SU-DHL-6 (cell line): ENCODE results near the gene MCTP1.

Experiments
- H2AFZ ChIP-seq: fragments of 200-600 bp; sonication (generic); 2 replicates; pipeline ENCODE4 v1.6.1; 2014; ENCODE audit warnings: low read depth, mild to moderate bottlenecking, moderate library complexity, mixed read lengths, antibody characterized with exemption, low read length; ENCODE audit not compliant: severe bottlenecking
- H3F3A ChIP-seq: fragments of 200-600 bp; shearing (Covaris generic); 2 replicates; pipeline ENCODE4 v1.6.0; 2016; ENCODE audit warnings: antibody characterized with exemption, mild to moderate bottlenecking; ENCODE audit not compliant: insufficient read depth
- H3K27ac ChIP-seq: fragments of 200-600 bp; sonication (generic); 2 replicates; pipeline ENCODE4 v1.5.1; 2016; ENCODE audit warnings: low read depth, mild to moderate bottlenecking, low read length, moderate library complexity, mixed read lengths
- H3K27me3 ChIP-seq: fragments of 200-600 bp; sonication (generic), shearing (Covaris generic); 2 replicates; pipeline ENCODE4 v1.6.0; 2014; ENCODE audit warnings: mild to moderate bottlenecking, low read length
- H3K36me3 ChIP-seq: fragments of 200-600 bp; sonication (generic); 2 replicates; pipeline ENCODE4 v1.6.1; 2014; ENCODE audit warnings: mild to moderate bottlenecking, low read length, mixed read lengths
- H3K4me2 ChIP-seq: fragments of 300-600, 200-600 bp; shearing (Covaris generic), sonication (generic); 2 replicates; pipeline ENCODE4 v1.6.0; 2014; ENCODE audit warnings: low read length, low read depth, mild to moderate bottlenecking; ENCODE audit not compliant: poor library complexity, severe bottlenecking
- H3K4me3 ChIP-seq: fragments of 200-600 bp; sonication (generic); 2 replicates; pipeline ENCODE4 v1.5.1; 2014; ENCODE audit warnings: antibody characterized with exemption, low read length, mild to moderate bottlenecking, mixed read lengths; ENCODE audit not compliant: insufficient read depth, poor library complexity, severe bottlenecking
- H3K79me2 ChIP-seq: fragments of 200-600 bp; sonication (generic); 2 replicates; pipeline ENCODE4 v1.6.1; 2014; ENCODE audit warnings: mild to moderate bottlenecking, low read length, moderate library complexity; ENCODE audit not compliant: insufficient read depth
- H3K9ac ChIP-seq: fragments of 200-600 bp; sonication (generic); 2 replicates; pipeline ENCODE4 v1.7.0; 2014; ENCODE audit warnings: mild to moderate bottlenecking, low read length
- H3K9me2 ChIP-seq: fragments of 200-600 bp; sonication (generic); replicated peaks from 2 replicates; pipeline ENCODE4 v1.6.1; 2014; ENCODE audit warnings: low read length; ENCODE audit not compliant: insufficient read depth
- H3K9me3 ChIP-seq: fragments of 200-600 bp; sonication (generic); 2 replicates; pipeline ENCODE4 v1.6.1; 2014; ENCODE audit warnings: low read length, mixed read lengths; ENCODE audit not compliant: insufficient read depth
- H4K20me1 ChIP-seq: fragments of 200-600 bp; sonication (generic); 2 replicates; pipeline ENCODE4 v1.6.1; 2014; ENCODE audit warnings: low read depth, mild to moderate bottlenecking, antibody characterized with exemption, low read length, moderate library complexity, mixed read lengths
- EZH2phosphoT487 ChIP-seq: fragments of 200-600 bp; sonication (generic), shearing (Covaris generic); conservative IDR thresholded peaks from 2 replicates; pipeline ENCODE4 v1.6.1; 2018; ENCODE audit warnings: mild to moderate bottlenecking, antibody characterized with exemption, low read length, moderate library complexity, mixed read lengths
- TF ChIP-seq, protein P1 (sequence below): fragments of 200-600 bp; sonication (generic); IDR thresholded peaks from one replicate; pipeline ENCODE4 v1.5.1; 2017; ENCODE audit warnings: antibody characterized with exemption, mild to moderate bottlenecking, low read length, moderate library complexity; ENCODE audit not compliant: insufficient read depth, poor library complexity, severe bottlenecking

Gene MCTP1

DNA sequence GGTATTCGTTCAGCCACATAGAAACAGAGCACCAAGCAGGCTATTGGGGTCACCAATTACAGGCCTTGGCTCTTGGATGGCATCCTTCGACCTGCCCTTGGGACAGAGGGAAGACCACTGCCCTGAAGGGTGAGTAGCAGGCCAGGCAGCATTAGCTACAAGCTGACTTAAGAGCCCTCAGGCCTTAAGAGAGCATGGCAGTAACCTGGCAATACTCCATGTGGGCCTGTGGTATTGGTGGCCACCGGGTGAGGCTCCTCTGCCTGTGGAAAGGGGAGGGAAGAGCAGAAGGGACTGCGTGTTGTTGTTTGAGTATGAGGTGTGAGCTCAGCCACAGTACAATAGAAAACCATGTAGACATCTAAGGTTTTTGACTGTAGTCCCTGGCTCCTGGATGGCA lies 170.6 kb downstream of the MCTP1 start:
- no peak overlapping the region for H3K4me3 ChIP-seq
- TF ChIP-seq, protein P1, sequence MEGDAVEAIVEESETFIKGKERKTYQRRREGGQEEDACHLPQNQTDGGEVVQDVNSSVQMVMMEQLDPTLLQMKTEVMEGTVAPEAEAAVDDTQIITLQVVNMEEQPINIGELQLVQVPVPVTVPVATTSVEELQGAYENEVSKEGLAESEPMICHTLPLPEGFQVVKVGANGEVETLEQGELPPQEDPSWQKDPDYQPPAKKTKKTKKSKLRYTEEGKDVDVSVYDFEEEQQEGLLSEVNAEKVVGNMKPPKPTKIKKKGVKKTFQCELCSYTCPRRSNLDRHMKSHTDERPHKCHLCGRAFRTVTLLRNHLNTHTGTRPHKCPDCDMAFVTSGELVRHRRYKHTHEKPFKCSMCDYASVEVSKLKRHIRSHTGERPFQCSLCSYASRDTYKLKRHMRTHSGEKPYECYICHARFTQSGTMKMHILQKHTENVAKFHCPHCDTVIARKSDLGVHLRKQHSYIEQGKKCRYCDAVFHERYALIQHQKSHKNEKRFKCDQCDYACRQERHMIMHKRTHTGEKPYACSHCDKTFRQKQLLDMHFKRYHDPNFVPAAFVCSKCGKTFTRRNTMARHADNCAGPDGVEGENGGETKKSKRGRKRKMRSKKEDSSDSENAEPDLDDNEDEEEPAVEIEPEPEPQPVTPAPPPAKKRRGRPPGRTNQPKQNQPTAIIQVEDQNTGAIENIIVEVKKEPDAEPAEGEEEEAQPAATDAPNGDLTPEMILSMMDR = no peak
- TF ChIP-seq EZH2phosphoT487 = no peak
- H2AFZ ChIP-seq = no peak overlapping the region
- no peak overlapping the region for H3K27ac ChIP-seq
- H3K9me3 ChIP-seq = no peaks in the 10 kb centered on the region
- no peaks in the 10 kb centered on the region for H3K79me2 ChIP-seq
- H4K20me1 ChIP-seq = no peaks in the 10 kb centered on the region
- no peaks in the 10 kb centered on the region for H3K27me3 ChIP-seq
- no peaks in the 10 kb centered on the region; the same call in 1 of the 2 replicates for H3K9me2 ChIP-seq
- no peak overlapping the region for H3K4me2 ChIP-seq
- H3F3A ChIP-seq = no peaks in the 10 kb centered on the region
- H3K9ac ChIP-seq = no peak overlapping the region
- H3K36me3 ChIP-seq = no peaks in the 10 kb centered on the region

DNA sequence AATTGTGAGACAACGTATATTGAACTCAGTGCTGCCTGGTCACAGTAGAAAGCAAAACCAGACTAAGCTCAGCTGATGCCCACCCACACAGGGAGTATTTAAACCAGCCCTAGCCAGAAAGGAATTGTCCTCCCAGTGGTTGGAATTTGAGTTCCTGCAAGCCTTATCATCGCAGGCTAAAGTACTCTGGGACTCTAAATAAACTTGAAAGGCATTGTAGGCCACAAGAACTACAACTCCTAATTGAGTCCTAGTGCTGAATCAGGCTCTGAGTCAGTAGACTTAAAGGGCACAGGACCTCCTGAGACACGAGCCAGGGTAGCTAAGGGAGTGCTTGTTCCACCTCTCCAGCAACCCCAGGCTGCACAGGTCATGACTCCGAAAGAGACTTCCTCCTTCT lies 171.4 kb downstream of the MCTP1 start:
- no peaks in the 10 kb centered on the region for H3K27me3 ChIP-seq
- no peak for TF ChIP-seq EZH2phosphoT487
- TF ChIP-seq, protein P1 = no peak
- H3K79me2 ChIP-seq = no peaks in the 10 kb centered on the region
- H3K9me2 ChIP-seq = no peaks in the 10 kb centered on the region
- no peak overlapping the region for H3K4me3 ChIP-seq
- H3K36me3 ChIP-seq = no peaks in the 10 kb centered on the region
- H3K9ac ChIP-seq = no peak overlapping the region
- no peak overlapping the region for H2AFZ ChIP-seq
- no peaks in the 10 kb centered on the region for H3F3A ChIP-seq
- no peak overlapping the region for H3K4me2 ChIP-seq
- H3K9me3 ChIP-seq = no peaks in the 10 kb centered on the region
- H3K27ac ChIP-seq = no peak overlapping the region
- no peaks in the 10 kb centered on the region for H4K20me1 ChIP-seq

DNA sequence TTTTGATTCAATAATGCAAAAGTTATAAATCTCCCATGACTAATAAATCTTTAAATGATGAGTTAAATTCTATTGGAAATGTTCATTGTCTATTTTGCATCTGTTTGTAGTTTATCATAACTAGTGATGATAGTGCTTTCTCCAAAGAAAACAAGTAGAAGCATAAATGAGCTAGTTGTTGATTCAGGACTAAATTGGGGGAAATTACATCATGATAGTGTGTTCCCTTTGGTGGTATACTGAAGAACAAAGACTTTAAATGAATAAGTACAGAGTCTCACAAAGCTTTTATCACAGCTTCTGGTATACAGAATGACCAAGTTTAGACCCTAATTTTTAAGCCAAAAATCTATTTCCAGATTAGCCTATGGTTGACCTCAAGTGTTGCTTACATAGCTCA lies 173.8 kb downstream of the MCTP1 start:
- no peaks in the 10 kb centered on the region for H3K79me2 ChIP-seq
- no peaks in the 10 kb centered on the region for H4K20me1 ChIP-seq
- H3K4me2 ChIP-seq = no peak overlapping the region
- H3K27ac ChIP-seq = no peak overlapping the region
- H3K27me3 ChIP-seq = no peaks in the 10 kb centered on the region
- H3F3A ChIP-seq = no peaks in the 10 kb centered on the region
- no peaks in the 10 kb centered on the region for H3K9me2 ChIP-seq
- no peak overlapping the region for H2AFZ ChIP-seq
- H3K9me3 ChIP-seq = no peaks in the 10 kb centered on the region
- TF ChIP-seq EZH2phosphoT487 = no peak
- H3K9ac ChIP-seq = no peak overlapping the region
- no peaks in the 10 kb centered on the region for H3K36me3 ChIP-seq
- H3K4me3 ChIP-seq = no peak overlapping the region

DNA sequence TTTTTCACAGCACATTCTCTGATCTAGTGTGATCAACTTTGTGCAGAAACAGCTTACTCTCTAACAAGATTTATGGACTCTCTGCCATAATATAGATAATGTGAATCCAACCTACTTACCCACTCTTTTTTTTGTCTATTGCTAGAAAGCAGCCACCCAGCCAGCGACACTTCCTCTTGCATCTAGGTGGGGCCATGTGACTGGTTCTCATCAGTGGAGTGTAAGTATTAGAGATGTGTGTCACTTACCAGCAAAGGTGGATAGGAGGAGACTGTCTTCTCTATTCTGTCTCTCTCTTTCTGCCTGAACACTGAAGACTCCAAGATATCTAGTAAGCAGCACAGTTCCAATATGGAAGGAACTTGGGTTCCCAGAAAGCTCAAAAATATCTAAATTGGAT lies 174.8 kb downstream of the MCTP1 start:
- no peaks in the 10 kb centered on the region for H3K36me3 ChIP-seq
- no peaks in the 10 kb centered on the region for H3K27me3 ChIP-seq
- no peaks in the 10 kb centered on the region for H3K9me2 ChIP-seq
- H2AFZ ChIP-seq = no peak overlapping the region
- no peak for TF ChIP-seq EZH2phosphoT487
- TF ChIP-seq, protein P1 = no peak
- H3K79me2 ChIP-seq = no peaks in the 10 kb centered on the region
- H3K27ac ChIP-seq = no peak overlapping the region
- H3K9me3 ChIP-seq = no peaks in the 10 kb centered on the region
- no peak overlapping the region for H3K4me2 ChIP-seq
- no peak overlapping the region for H3K9ac ChIP-seq
- no peak overlapping the region for H3K4me3 ChIP-seq
- H3F3A ChIP-seq = no peaks in the 10 kb centered on the region
- no peaks in the 10 kb centered on the region for H4K20me1 ChIP-seq
